Measurements from ENCODE around the gene MED16.

The MED16 gene

DNA sequence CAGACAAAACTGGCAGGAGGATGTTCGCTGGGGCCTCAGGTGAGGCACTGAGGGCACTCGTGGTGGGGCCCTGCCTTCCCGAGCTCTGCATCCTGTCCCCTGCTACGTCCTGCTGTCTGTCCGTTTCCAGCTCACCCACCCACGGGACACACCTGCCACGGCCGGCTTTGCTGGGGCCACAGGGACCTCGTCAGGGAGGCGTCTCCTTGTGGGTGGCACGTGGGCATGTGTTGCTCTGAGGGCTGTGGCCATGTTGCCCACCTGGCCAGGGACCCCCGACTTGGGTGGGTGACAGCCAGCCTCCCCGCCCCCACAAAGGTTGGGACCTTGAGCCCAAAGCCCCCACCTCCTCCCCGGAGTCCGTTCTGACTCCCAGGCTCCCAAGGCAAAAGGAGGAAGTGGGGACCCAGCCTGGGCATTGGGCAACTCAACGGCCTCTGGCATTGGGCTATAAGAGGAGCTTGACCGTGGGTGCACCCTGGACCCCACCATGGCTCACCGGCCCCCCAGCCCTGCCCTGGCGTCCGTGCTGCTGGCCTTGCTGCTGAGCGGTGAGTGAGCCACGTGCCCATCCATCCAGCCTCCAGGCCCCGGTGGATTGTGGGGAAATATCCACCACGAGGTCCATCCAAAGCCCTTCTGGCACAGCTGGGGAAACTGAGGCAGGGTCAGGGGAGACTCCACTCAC lies 52.3 kb downstream of the MED16 start, which contains the start of gene PRTN3:
Gene PRTN3 (plus strand): TSS at position 481 of the 688 bp plus-strand sequence. CDS start 10 bp downstream, at position 491.
- TF ChIP-seq CTCF (IDR thresholded peaks at IDR 0.05; ENCODE audit: low read depth, low read length, missing control alignments): no peak
- H3K4me3 ChIP-seq (ENCODE audit: low read depth, low read length): no peak within 1 kb of the TSS
- DNase-seq (ENCODE audit: low read depth): no peak

- DNase-seq (ENCODE audit: low read depth): no peak
- H3K4me3 ChIP-seq (ENCODE audit: low read depth, low read length): no peak overlapping the region
- TF ChIP-seq CTCF (IDR thresholded peaks at IDR 0.05; ENCODE audit: low read depth, low read length, missing control alignments): no peak
These were observed 57.7 kb downstream of the MED16 start for GRCh38 chr19:835210-835810.

- DNase-seq (ENCODE audit: low read depth): no peak
- no peak overlapping the region for H3K4me3 ChIP-seq (ENCODE audit: low read depth, low read length)
- no peak for TF ChIP-seq CTCF (IDR thresholded peaks at IDR 0.05; ENCODE audit: low read depth, low read length, missing control alignments)
These were observed 58.8 kb downstream of the MED16 start for GRCh38 chr19:834216-834615.

DNA sequence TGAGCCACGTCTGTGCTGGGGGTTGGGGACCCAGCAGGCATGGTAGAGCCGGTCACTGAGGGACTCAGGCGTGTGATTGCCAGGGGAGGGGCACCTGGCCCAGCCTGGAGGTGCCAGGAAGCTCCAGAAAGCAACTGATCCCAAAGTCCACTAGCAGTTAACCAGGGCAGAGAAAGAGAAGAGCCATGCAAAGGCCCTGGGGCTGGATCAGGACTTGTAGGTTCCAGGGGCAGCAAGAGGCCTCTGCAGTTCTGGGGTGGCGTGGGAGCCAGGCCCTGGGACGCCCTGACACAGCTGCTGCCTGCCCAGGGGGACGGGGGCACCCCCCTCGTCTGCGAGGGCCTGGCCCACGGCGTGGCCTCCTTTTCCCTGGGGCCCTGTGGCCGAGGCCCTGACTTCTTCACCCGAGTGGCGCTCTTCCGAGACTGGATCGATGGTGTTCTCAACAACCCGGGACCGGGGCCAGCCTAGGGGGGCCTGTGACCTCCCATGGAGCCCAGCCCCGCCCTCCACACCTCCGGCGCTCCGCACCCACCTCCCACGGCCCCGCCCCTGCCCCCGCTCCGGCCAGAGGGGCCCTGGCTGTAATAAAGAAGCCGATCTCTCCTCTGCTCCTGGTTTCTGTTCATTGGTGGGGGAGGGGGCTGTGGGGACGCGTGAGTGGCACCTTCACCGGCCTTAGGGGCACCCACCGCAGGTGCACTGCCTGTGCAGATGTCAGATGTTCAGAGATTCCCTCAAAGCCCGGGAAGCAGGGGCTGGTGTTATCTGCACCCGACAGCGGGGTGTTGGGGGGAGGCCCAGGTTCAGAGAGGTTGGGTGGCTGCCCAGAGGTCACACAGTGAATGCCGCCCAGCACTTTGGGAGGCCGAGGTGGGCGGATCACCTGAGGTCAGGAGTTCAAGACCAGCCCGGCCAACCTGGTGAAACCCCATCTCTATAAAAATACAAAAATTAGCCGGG lies 61.3 kb downstream of the MED16 start:
- no peak for DNase-seq (ENCODE audit: low read depth)
- no peak for TF ChIP-seq CTCF (IDR thresholded peaks at IDR 0.05; ENCODE audit: low read depth, low read length, missing control alignments)
- no peak overlapping the region for H3K4me3 ChIP-seq (ENCODE audit: low read depth, low read length)

DNA sequence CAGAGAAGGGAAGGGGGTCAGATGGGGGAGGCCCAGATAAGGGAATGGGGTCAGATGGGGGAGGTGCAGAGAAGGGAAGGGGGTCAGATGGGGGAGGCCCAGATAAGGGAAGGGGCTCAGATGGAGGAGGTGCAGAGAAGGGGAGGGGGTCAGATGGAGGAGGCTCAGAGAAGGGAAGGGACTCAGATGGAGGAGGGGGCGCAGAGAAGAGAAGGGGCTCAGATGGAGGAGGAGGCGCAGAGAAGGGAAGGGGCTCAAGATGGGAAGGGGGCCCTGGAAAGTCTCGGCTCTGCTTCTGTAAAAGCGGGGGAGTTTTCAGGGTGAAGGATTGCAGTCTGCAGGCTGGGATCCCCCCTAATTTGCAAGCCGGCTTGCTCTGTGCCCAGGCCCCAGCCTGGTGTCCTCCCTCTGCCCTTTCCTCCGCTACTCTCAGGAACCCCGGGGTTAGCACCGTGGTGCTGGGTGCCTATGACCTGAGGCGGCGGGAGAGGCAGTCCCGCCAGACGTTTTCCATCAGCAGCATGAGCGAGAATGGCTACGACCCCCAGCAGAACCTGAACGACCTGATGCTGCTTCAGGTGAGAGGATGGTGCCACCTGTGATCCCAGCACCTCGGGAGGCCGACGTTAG lies 63.7 kb downstream of the MED16 start:
- H3K4me3 ChIP-seq (ENCODE audit: low read depth, low read length): no peak overlapping the region
- no peak for TF ChIP-seq CTCF (IDR thresholded peaks at IDR 0.05; ENCODE audit: low read depth, low read length, missing control alignments)
- DNase-seq (ENCODE audit: low read depth): no peak

DNA sequence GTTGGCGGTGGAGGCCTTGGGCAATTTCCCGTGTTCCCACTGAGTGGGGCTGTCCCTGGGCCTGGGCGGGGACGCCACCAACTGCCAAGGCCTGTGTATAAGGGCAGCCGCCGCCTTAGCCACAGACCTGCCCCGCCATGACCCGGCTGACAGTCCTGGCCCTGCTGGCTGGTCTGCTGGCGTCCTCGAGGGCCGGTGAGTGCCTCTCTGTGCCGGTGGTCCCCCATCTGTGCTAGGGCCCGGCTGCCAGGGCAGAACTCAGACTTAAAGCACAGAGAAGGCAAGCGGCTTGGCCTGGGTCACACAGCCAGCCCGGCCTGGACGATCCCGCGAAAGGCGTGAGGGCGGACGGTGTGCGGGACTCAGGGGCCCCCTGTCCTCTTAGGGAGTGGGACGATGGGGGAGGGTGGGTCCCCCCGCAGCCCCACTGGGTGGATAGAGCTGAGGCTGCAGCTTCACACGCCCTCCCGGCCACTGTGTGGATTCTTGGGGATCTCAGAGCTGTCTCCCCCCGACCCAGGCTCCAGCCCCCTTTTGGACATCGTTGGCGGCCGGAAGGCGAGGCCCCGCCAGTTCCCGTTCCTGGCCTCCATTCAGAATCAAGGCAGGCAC lies 65.2 kb downstream of the MED16 start, which contains the start of gene AZU1:
Gene AZU1 (plus strand): TSS at position 128 of the 612 bp plus-strand sequence. CDS start 10 bp downstream, at position 138.
- no peak within 1 kb of the TSS for H3K4me3 ChIP-seq (ENCODE audit: low read depth, low read length)
- DNase-seq (ENCODE audit: low read depth): no peak
- TF ChIP-seq CTCF (IDR thresholded peaks at IDR 0.05; ENCODE audit: low read depth, low read length, missing control alignments): no peak
